Uterine smooth muscle cell (primary cell): ENCODE measurements around the gene ZMYM5. TPM values are rescaled to one million over a fixed set of nuclear protein-coding genes. Genes with fewer than 3 reads are reported as not detected.

Source experiments
- total RNA-seq: library from RNA; depleted of rRNA; stranded (reverse); fragments of >200 nt; gene quantifications from 2 replicates; pipeline ENCODE4 v1.2.3, GENCODE V29; 2014

The ZMYM5 gene
- total RNA-seq = 14.4 and 15.9 TPM in 2 replicates

GRCh38 chr13:19863323-19864023, at the start of gene ZMYM5:
ZMYM5 (minus strand) TSS chr13:19863649; CDS start chr13:19852180, 11,469 bp downstream.

DNA sequence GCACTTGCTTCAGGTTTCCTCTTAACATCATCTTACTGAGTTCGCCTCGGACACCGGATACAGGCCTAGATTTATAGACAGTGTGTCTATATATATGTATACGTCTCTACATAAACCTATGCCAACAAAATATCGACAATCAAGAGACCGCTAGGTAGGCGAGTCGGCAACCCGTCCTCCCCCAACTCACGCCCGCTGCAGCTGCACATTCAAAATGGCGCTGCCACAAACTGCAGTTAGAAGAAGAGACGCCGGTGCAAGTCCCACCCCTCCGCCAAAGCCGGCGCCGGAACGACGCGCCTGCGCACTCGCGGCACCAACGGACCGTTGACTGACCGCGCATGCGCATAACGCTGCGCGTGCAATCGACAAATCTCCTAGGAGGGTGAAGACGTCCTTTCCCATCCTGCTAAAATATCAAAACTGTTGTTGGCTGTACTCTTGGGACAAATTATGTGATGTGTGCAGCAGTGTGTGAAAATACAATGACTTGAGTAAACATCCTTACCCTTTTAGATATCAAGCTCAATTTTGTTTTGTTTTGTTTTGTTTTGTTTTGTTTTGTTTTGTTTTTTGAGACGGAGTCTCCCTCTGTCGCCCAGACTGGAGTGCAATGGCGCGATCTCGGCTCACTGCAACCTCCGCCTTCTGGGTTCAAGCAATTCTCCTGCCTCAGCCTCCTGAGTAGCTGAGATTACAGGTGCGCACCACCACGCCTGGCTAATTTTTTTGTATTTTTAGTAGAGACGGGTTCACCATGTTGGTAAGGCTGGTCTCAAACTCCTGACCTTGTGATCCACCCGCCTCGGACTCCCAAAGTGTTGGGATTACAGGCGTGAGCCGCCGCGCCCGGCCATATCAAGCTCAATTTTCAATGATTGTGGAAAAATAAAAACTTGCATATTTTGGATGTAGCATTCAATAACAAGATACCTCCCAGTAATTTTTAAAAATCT, 80.4 kb downstream of the ZMYM5 start, which contains the start of gene PSPC1:
Gene PSPC1 (minus strand): TSS at position 219 of the 956 bp plus-strand sequence. CDS start 188 bp downstream, at position 31.

Other genes with a start within 250 kb of the ZMYM5 start
- gene MPHOSPH8, start 230.0 kb downstream of the ZMYM5 start, total RNA-seq = 19.6 and 25.1 TPM in 2 replicates
- gene PSPC1, start 80.7 kb downstream of the ZMYM5 start, total RNA-seq = 68.9 and 90.3 TPM in 2 replicates
- gene ZMYM2, start 95.1 kb upstream of the ZMYM5 start, total RNA-seq = 43.4 and 55.7 TPM in 2 replicates